Osteoblast (primary cell): ENCODE results near the gene ST8SIA4. TPM values are rescaled to one million over a fixed set of nuclear protein-coding genes. Genes with fewer than 3 reads are reported as not detected.

ENCODE experiments used
- DNase-seq: peaks from one replicate; pipeline ENCODE4 v3.0.0; 2011; ENCODE audit warnings: low spot score, mixed read lengths; ENCODE audit not compliant: insufficient read length; ENCODE audit errors: missing footprints
- H2AFZ ChIP-seq: 2 replicates; pipeline ENCODE4 v1.6.0; 2011; ENCODE audit warnings: mild to moderate bottlenecking, low read length
- H3K27ac ChIP-seq: 2 replicates; pipeline ENCODE4 v1.5.1; 2011; ENCODE audit warnings: mild to moderate bottlenecking, low read depth, low read length, moderate library complexity
- H3K27me3 ChIP-seq: 2 replicates; pipeline ENCODE4 v1.6.0; 2012; ENCODE audit warnings: mild to moderate bottlenecking, control low read depth, inconsistent platforms, low read length, moderate library complexity; ENCODE audit not compliant: insufficient read depth
- H3K36me3 ChIP-seq: 2 replicates; pipeline ENCODE4 v1.5.1; 2011; ENCODE audit warnings: mild to moderate bottlenecking, low read length, control low read depth, moderate library complexity; ENCODE audit not compliant: insufficient read depth
- H3K4me1 ChIP-seq: 2 replicates; pipeline ENCODE4 v1.5.1; 2011; ENCODE audit warnings: mild to moderate bottlenecking, low read length, control low read depth, moderate library complexity; ENCODE audit not compliant: insufficient read depth
- H3K4me2 ChIP-seq: 2 replicates; pipeline ENCODE4 v1.6.0; 2011; ENCODE audit warnings: mild to moderate bottlenecking, low read length; ENCODE audit not compliant: insufficient read depth
- H3K4me3 ChIP-seq: fragments of 200-600 bp; sonication (generic); 3 replicates; pipeline ENCODE4 v1.5.1; 2012; ENCODE audit warnings: mild to moderate bottlenecking, low read length, inconsistent platforms; ENCODE audit not compliant: insufficient read depth
- H3K79me2 ChIP-seq: 2 replicates; pipeline ENCODE4 v1.6.0; 2012; ENCODE audit warnings: mild to moderate bottlenecking, low read length, control low read depth, inconsistent platforms; ENCODE audit not compliant: insufficient read depth
- H3K9me3 ChIP-seq: 2 replicates; pipeline ENCODE4 v1.5.1; 2011; ENCODE audit warnings: low read depth, low read length, control low read depth
- H4K20me1 ChIP-seq: 2 replicates; pipeline ENCODE4 v1.6.0; 2012; ENCODE audit warnings: mild to moderate bottlenecking, low read length, control low read depth; ENCODE audit not compliant: insufficient read depth
- CTCF ChIP-seq: IDR thresholded peaks from 2 replicates; pipeline ENCODE4 v1.5.1; 2011; ENCODE audit warnings: mild to moderate bottlenecking, low read depth, low read length, moderate library complexity; ENCODE audit errors: extremely low read depth
- total RNA-seq: library from RNA; depleted of rRNA; stranded (reverse); fragments of >200 nt; gene quantifications from 2 replicates; pipeline ENCODE4 v1.2.3, GENCODE V29; 2012

ST8SIA4 gene
- total RNA-seq, 1 donor = 1.4 TPM

DNA sequence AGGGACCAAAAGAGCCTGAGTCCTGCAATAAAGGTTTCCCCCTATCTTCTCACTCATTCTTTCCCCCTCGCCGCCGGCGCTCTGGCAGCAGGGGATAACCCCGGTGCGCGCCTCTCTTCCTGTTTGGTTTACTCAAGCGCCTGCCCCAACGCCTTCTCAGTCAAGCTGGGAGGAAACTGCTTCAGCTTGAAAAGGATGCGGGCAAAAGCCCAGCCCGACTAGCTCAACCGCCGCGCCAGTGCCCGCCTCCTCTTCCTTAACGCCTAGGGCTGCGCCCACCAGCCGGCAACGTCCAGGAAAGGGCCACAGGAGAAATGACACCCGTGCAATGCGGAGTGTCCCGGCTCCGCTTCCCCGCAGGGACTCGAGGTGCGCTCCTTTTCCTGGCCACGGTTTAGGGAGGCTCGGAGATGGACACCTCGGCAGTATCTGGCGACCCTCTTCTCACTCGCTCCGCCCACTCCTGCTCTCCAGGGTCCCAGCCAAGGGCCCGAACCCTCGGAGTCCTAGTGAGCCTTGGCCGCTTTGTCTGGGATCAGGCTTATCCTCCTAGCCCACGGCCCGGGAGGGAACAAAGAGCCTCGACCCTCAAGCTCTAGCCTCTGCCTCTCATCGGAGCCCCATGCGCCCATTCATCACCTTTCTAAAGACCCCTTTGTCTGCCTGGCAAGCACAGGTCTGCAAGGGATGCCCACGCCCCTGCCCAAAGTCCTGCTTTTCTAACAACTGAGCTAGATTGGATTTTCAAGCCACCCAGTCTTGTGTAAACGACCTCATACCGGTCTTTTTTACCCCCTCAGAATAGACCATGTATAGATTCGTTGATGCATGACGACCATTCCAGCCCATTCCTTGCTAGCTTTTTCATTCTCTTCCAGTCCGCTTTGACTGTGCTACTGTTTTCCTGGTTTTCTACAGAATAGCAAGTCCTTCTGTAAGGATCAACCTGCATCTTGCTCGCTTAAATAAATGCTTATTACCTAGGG lies 2.0 kb downstream of the ST8SIA4 start:
- Histone ChIP-seq H3K4me2 (peak overlapping the region; percentile 86), H3K27ac (peak overlapping the region; percentile 41), H3K4me3 (peak overlapping the region; percentile 75), H3K9me3 (no peaks in the 10 kb centered on the region), H3K4me1 (peaks cover 31% of the 10 kb centered on the region), H4K20me1 (no peaks in the 10 kb centered on the region), H3K36me3 (no peaks in the 10 kb centered on the region), H2AFZ (peak overlapping the region; percentile 86), H3K79me2 (no peaks in the 10 kb centered on the region), H3K27me3 (peaks cover 13% of the 10 kb centered on the region)
- TF ChIP-seq CTCF = no peak
- DNase-seq = peak; percentile 76

GRCh38 chr5:100900142-100900795 lies 2.8 kb downstream of the ST8SIA4 start:
- Histone ChIP-seq H3K4me2 (peak overlapping the region; percentile 86), H3K36me3 (no peaks in the 10 kb centered on the region), H3K4me3 (peak overlapping the region; percentile 75), H2AFZ (peak overlapping the region; percentile 88), H3K27ac (peak overlapping the region; percentile 59), H4K20me1 (no peaks in the 10 kb centered on the region), H3K79me2 (no peaks in the 10 kb centered on the region), H3K9me3 (no peaks in the 10 kb centered on the region), H3K27me3 (peaks cover 13% of the 10 kb centered on the region), H3K4me1 (peaks cover 31% of the 10 kb centered on the region)
- TF ChIP-seq CTCF = no peak
- peak; percentile 62 for DNase-seq

- no peak for DNase-seq
- H3K79me2 ChIP-seq = no peaks in the 10 kb centered on the region
- peak overlapping the region; percentile 75 for H3K4me3 ChIP-seq
- no peaks in the 10 kb centered on the region for H3K36me3 ChIP-seq
- peaks cover 10% of the 10 kb centered on the region for H3K27me3 ChIP-seq
- peak overlapping the region; percentile 59 for H3K27ac ChIP-seq
- H3K4me2 ChIP-seq = peak overlapping the region; percentile 86
- H4K20me1 ChIP-seq = no peaks in the 10 kb centered on the region
- no peaks in the 10 kb centered on the region for H3K9me3 ChIP-seq
- TF ChIP-seq CTCF = no peak
- H3K4me1 ChIP-seq = peaks cover 31% of the 10 kb centered on the region
- H2AFZ ChIP-seq = no peak overlapping the region
Measured at GRCh38 chr5:100899675-100900074, 3.4 kb downstream of the ST8SIA4 start.
